ENCODE data around the gene CELF2.
"Not testable (repeated sequence)": the region's sequence is repeated elsewhere in the genome, so short reads cannot be mapped to it uniquely, and the experiment has no call there.

The CELF2 gene

GRCh38 chr10:11176746-11177145, 159.1 kb downstream of the CELF2 start:
- H3K4me1 ChIP-seq (ENCODE audit: control insufficient read depth, low read depth, low read length): no peaks in the 10 kb centered on the region
- H3K4me3 ChIP-seq (ENCODE audit: low read length): no peak overlapping the region
- no peaks in the 10 kb centered on the region for H3K36me3 ChIP-seq (ENCODE audit: control insufficient read depth, low read depth, low read length)
- H3K27ac ChIP-seq (ENCODE audit: low read length): no peak overlapping the region
- no peaks in the 10 kb centered on the region for H3K27me3 ChIP-seq (ENCODE audit: control insufficient read depth, insufficient read depth, low read length)
- H3K9ac ChIP-seq (ENCODE audit: low read length): no peak overlapping the region
- H3K9me3 ChIP-seq (ENCODE audit: control insufficient read depth, low read depth, low read length): no peaks in the 10 kb centered on the region

- Histone ChIP-seq H3K4me1 (ENCODE audit: control insufficient read depth, low read depth, low read length) (no peaks in the 10 kb centered on the region), H3K4me3 (ENCODE audit: low read length) (no peak overlapping the region)
Measured at GRCh38 chr10:11177381-11177780, 159.7 kb downstream of the CELF2 start.

GRCh38 chr10:11177926-11178471, 160.3 kb downstream of the CELF2 start:
- no peaks in the 10 kb centered on the region for H3K9me3 ChIP-seq (ENCODE audit: control insufficient read depth, low read depth, low read length)
- H3K9ac ChIP-seq (ENCODE audit: low read length): no peak overlapping the region
- no peaks in the 10 kb centered on the region for H3K27me3 ChIP-seq (ENCODE audit: control insufficient read depth, insufficient read depth, low read length)
- no peaks in the 10 kb centered on the region for H3K36me3 ChIP-seq (ENCODE audit: control insufficient read depth, low read depth, low read length)
- H3K4me3 ChIP-seq (ENCODE audit: low read length): no peak overlapping the region
- H3K27ac ChIP-seq (ENCODE audit: low read length): no peak overlapping the region
- H3K4me1 ChIP-seq (ENCODE audit: control insufficient read depth, low read depth, low read length): no peaks in the 10 kb centered on the region

More at GRCh38 chr10:11177381-11177780, 159.7 kb downstream of the CELF2 start:
- H3K9ac ChIP-seq (ENCODE audit: low read length): no peak overlapping the region
- no peaks in the 10 kb centered on the region for H3K27me3 ChIP-seq (ENCODE audit: control insufficient read depth, insufficient read depth, low read length)
- H3K9me3 ChIP-seq (ENCODE audit: control insufficient read depth, low read depth, low read length): no peaks in the 10 kb centered on the region
- no peak overlapping the region for H3K27ac ChIP-seq (ENCODE audit: low read length)
- H3K36me3 ChIP-seq (ENCODE audit: control insufficient read depth, low read depth, low read length): no peaks in the 10 kb centered on the region

GRCh38 chr10:11178606-11179515, 161.2 kb downstream of the CELF2 start:
- H3K27ac ChIP-seq (ENCODE audit: low read length): no peak overlapping the region
- H3K9ac ChIP-seq (ENCODE audit: low read length): no peak overlapping the region
- H3K9me3 ChIP-seq (ENCODE audit: control insufficient read depth, low read depth, low read length): no peaks in the 10 kb centered on the region
- H3K27me3 ChIP-seq (ENCODE audit: control insufficient read depth, insufficient read depth, low read length): no peaks in the 10 kb centered on the region
- H3K4me1 ChIP-seq (ENCODE audit: control insufficient read depth, low read depth, low read length): no peaks in the 10 kb centered on the region
- H3K4me3 ChIP-seq (ENCODE audit: low read length): no peak overlapping the region
- no peaks in the 10 kb centered on the region for H3K36me3 ChIP-seq (ENCODE audit: control insufficient read depth, low read depth, low read length)

GRCh38 chr10:11179516-11180105, 161.9 kb downstream of the CELF2 start:
- H3K9me3 ChIP-seq (ENCODE audit: control insufficient read depth, low read depth, low read length): no peaks in the 10 kb centered on the region
- H3K27me3 ChIP-seq (ENCODE audit: control insufficient read depth, insufficient read depth, low read length): no peaks in the 10 kb centered on the region
- no peak overlapping the region for H3K27ac ChIP-seq (ENCODE audit: low read length)
- no peak overlapping the region for H3K9ac ChIP-seq (ENCODE audit: low read length)
- no peaks in the 10 kb centered on the region for H3K36me3 ChIP-seq (ENCODE audit: control insufficient read depth, low read depth, low read length)
- no peak overlapping the region for H3K4me3 ChIP-seq (ENCODE audit: low read length)
- no peaks in the 10 kb centered on the region for H3K4me1 ChIP-seq (ENCODE audit: control insufficient read depth, low read depth, low read length)

- no peaks in the 10 kb centered on the region for H3K27me3 ChIP-seq (ENCODE audit: control insufficient read depth, insufficient read depth, low read length)
- no peaks in the 10 kb centered on the region for H3K9me3 ChIP-seq (ENCODE audit: control insufficient read depth, low read depth, low read length)
- no peak overlapping the region for H3K9ac ChIP-seq (ENCODE audit: low read length)
- no peak overlapping the region for H3K4me3 ChIP-seq (ENCODE audit: low read length)
- no peaks in the 10 kb centered on the region for H3K4me1 ChIP-seq (ENCODE audit: control insufficient read depth, low read depth, low read length)
- no peaks in the 10 kb centered on the region for H3K36me3 ChIP-seq (ENCODE audit: control insufficient read depth, low read depth, low read length)
- no peak overlapping the region for H3K27ac ChIP-seq (ENCODE audit: low read length)
Measured at GRCh38 chr10:11180228-11180627, 162.6 kb downstream of the CELF2 start.

GRCh38 chr10:11181978-11182377, 164.3 kb downstream of the CELF2 start:
- H3K4me1 ChIP-seq (ENCODE audit: control insufficient read depth, low read depth, low read length): no peaks in the 10 kb centered on the region
- no peak overlapping the region for H3K9ac ChIP-seq (ENCODE audit: low read length)

GRCh38 chr10:11183015-11183414, 165.3 kb downstream of the CELF2 start:
- H3K27me3 ChIP-seq (ENCODE audit: control insufficient read depth, insufficient read depth, low read length): no peaks in the 10 kb centered on the region
- no peak overlapping the region for H3K27ac ChIP-seq (ENCODE audit: low read length)
- no peak overlapping the region for H3K9ac ChIP-seq (ENCODE audit: low read length)
- H3K4me3 ChIP-seq (ENCODE audit: low read length): no peak overlapping the region
- no peaks in the 10 kb centered on the region for H3K36me3 ChIP-seq (ENCODE audit: control insufficient read depth, low read depth, low read length)
- H3K9me3 ChIP-seq (ENCODE audit: control insufficient read depth, low read depth, low read length): no peaks in the 10 kb centered on the region
- H3K4me1 ChIP-seq (ENCODE audit: control insufficient read depth, low read depth, low read length): no peaks in the 10 kb centered on the region

More at GRCh38 chr10:11181978-11182377, 164.3 kb downstream of the CELF2 start:
- H3K27me3 ChIP-seq (ENCODE audit: control insufficient read depth, insufficient read depth, low read length): no peaks in the 10 kb centered on the region
- H3K27ac ChIP-seq (ENCODE audit: low read length): no peak overlapping the region
- H3K36me3 ChIP-seq (ENCODE audit: control insufficient read depth, low read depth, low read length): no peaks in the 10 kb centered on the region
- H3K9me3 ChIP-seq (ENCODE audit: control insufficient read depth, low read depth, low read length): no peaks in the 10 kb centered on the region
- no peak overlapping the region for H3K4me3 ChIP-seq (ENCODE audit: low read length)

- H3K36me3 ChIP-seq (ENCODE audit: control insufficient read depth, low read depth, low read length): no peaks in the 10 kb centered on the region
- no peaks in the 10 kb centered on the region for H3K4me1 ChIP-seq (ENCODE audit: control insufficient read depth, low read depth, low read length)
Measured at GRCh38 chr10:11184093-11184492, 166.4 kb downstream of the CELF2 start.

GRCh38 chr10:11185128-11185665, 167.5 kb downstream of the CELF2 start:
- H3K4me3 ChIP-seq (ENCODE audit: low read length); H3K4me1 ChIP-seq (ENCODE audit: control insufficient read depth, low read depth, low read length); H3K27me3 ChIP-seq (ENCODE audit: control insufficient read depth, insufficient read depth, low read length); H3K36me3 ChIP-seq (ENCODE audit: control insufficient read depth, low read depth, low read length); H3K27ac ChIP-seq (ENCODE audit: low read length); H3K9ac ChIP-seq (ENCODE audit: low read length); H3K9me3 ChIP-seq (ENCODE audit: control insufficient read depth, low read depth, low read length): not testable (repeated sequence)

More at GRCh38 chr10:11184093-11184492, 166.4 kb downstream of the CELF2 start:
- Histone ChIP-seq H3K9me3 (ENCODE audit: control insufficient read depth, low read depth, low read length) (no peaks in the 10 kb centered on the region), H3K4me3 (ENCODE audit: low read length) (no peak overlapping the region), H3K9ac (ENCODE audit: low read length) (no peak overlapping the region), H3K27ac (ENCODE audit: low read length) (no peak overlapping the region), H3K27me3 (ENCODE audit: control insufficient read depth, insufficient read depth, low read length) (no peaks in the 10 kb centered on the region)

- Histone ChIP-seq H3K27ac (ENCODE audit: low read length) (no peak overlapping the region), H3K4me3 (ENCODE audit: low read length) (no peak overlapping the region), H3K27me3 (ENCODE audit: control insufficient read depth, insufficient read depth, low read length) (no peaks in the 10 kb centered on the region), H3K9ac (ENCODE audit: low read length) (no peak overlapping the region), H3K4me1 (ENCODE audit: control insufficient read depth, low read depth, low read length) (peaks cover 5% of the 10 kb centered on the region), H3K36me3 (ENCODE audit: control insufficient read depth, low read depth, low read length) (no peaks in the 10 kb centered on the region), H3K9me3 (ENCODE audit: control insufficient read depth, low read depth, low read length) (no peaks in the 10 kb centered on the region)
Measured at GRCh38 chr10:11186374-11186773, 168.7 kb downstream of the CELF2 start.
